Activated naive CD8-positive, alpha-beta T cell treated with anti-CD3 and anti-CD28 coated beads, Interleukin-2, amount 50 U/mL, for 16 hours (primary cell): ENCODE data around the gene SYCP3.
A peak's percentile ranks its signal among the peaks of the same experiment; 100 is the strongest.

Experiments
- DNase-seq: peaks from one replicate; pipeline ENCODE4 v3.0.0-alpha.2; 2020; ENCODE audit warnings: low read depth, low spot score

The SYCP3 gene

DNA sequence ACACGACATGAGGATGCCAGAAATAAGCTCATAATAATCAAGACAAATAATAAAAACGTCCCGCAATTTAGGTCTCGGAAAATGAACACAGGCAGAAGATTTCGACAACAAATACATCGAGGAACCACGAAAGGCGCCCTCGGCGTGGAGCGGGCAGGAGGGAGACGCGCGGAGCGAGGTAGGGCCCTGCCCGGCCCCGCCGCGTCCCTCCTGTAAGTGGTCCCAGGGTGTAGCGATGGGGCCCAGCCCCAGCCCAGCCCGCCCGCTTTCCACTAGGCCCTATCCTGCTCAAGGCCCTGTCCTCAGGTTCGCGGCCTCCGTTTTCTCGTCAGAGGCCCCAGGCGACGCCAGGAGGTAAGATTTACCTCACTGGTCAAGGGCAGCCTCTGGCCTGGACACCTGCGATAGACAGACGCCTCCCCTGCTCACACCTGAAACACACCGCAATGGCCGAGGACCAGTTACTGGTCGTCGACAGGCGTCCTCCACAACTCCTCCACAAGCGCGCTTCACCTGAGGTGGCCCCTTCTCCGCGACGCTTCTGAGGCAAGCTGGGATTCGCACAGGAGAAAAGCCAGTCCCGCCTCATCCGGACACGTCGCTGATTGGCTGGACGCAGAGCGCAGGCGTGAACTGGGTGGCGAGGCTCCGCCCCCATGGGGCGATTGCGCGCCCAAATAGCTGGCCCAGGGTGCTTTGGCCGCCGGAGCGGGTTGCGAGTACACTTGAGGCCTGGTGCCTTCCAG is at the start of gene SYCP3:
Gene SYCP3, minus strand, starts transcription at position 543 of the 746 bp plus-strand sequence. CDS start 1,527 bp downstream, outside the sequence.
- DNase-seq: no peak

DNA sequence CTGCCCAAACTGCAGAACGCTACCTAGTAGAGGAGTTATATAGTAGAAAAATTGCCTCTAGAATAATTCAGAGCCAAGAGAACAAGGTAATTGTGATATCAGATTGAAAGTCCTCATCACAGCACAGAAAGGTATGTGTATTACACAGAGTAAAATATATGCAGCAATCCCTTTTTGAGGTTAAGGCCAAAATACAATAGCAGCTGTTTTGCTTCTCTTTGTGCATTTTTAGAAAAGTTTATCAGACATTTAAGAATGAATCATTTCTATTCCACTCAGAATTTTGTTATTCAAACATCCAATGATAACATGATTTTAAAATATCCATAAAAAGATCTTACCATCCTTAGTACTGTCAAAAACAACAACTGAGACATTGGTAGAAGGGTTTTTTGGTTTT is 46.4 kb upstream of the SYCP3 start:
- DNase-seq: no peak

DNA sequence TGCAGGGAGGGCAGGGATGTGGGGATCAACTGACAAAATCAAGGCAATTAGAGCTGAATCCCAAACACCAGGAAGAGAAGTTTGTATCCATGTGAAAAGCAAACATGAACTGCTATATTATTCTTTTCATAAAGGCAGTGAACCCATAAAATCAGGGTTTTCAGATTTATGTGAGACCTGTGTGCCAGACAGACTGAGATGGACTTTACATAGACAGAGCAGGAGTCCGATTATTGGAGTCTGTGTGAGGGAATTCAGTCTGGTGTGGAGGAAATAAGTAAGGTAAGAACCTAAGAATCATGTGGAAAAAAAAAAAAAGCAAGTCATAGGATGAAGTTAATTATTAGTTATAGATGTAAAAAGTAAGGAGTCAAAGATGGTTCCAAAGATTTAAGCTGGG is 45.1 kb upstream of the SYCP3 start:
- no peak for DNase-seq

DNA sequence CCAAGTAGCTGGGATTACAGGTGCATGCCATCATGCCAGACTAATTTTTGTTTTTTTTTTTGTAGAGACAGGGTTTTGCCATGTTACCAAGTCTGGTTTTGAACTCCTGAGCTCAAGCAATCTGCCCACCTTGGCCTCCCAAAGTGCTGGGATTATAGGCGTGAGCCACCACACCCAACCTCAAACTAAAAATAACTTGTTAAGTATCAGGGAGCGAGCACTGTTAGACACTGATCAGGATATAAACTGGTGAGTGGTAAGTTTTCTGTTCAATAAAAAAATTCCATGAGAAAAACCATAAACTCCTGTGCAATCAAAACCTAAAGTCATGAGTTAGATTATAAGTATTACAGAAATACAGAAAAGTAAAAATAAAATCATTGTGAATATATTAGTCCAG is 44.6 kb upstream of the SYCP3 start:
- DNase-seq: no peak

DNA sequence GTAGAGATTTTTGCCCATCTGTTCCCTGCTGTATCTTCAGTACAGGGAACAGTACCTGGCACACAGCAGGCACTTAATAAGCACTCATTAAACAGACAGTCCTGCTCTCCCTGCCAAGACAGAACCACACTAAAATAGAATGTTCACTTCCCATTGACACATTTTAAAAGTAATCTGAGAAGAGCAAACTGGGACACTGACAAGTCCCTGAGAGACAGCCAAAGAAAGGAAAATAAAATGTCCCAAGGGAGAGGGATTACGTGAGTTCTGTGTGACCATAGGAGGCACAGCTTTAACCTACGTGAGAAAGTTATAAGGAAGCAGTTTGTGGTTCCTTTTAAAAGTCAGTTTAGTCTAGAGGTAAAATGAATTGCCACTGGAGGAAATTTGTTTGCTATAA is 43.9 kb upstream of the SYCP3 start:
- DNase-seq: no peak

DNA sequence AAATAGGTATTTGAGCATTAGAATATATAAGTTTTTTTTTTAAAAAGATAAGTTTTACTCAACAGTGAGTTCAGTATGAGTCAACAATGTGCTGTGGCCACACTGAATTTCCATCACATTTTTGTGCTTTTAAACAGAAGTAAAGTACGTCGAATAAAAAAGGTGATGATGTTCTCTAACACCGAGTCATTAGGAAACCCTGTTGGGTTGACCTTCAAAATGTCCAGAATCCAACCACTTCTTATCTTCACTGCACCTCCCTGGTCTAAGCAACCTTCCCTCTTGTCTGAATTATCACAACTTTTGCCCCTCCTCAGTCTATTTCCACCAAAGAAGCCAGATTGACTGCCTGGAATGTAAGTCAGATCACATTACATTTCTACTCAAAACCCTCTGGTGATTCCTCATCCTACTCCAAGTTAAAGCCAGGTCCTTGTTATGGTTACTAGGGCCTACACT is 43.0 kb upstream of the SYCP3 start:
- DNase-seq: no peak

DNA sequence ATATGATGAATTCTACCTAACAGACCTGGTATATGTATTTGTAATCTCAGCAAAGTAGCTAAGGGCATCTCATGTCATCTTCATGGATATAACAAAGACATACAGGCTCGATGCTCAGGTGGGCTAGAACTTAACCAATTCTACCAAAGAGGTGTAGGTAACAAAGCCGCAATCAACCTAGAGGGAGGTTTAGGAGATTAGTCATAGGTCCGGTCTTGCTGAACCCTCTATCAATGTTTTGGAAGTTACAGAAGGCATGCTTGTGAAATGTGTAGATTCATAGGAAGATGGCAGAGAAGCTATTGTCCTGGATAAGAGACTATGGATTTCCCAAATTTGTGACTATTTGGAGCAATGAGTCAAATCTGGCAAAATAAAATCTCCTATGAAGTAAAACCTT is 42.6 kb upstream of the SYCP3 start:
- DNase-seq: no peak

DNA sequence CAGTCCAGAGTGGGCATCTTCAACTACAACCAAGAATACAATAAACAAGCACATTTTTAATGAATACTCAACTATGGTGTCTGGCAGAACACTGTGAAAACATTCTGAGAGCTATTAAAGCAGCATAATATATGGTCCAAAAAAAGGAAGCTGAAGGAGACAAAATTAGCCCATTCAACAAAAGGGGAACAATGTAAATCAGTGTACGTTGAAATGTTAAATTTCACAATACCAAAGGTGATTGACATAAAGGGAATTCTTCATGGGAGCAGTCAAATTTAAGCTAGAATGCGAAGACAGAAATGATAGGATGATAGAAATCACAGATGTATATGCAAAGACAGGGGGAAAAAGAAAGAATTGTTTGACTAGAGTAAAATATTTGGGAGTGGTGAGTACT is 41.3 kb upstream of the SYCP3 start:
- no peak for DNase-seq

DNA sequence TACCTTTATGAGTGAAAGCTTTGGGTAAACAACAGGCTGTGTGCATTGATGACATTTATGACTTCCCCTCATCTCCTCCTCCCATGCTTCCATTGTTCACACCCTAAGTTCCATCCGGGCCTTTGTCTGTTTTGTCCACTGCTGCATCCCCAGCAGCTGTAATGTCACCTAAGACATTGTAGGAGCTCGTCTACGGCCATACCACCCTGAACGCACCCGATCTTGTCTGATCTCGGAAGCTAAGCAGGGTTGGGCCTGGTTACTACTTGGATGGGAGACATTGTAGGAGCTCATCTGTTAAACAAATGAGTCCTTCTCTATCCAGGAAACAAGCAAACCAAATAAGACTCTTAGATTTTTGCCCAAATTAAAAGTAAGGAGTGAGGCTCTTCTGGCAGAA is 40.4 kb upstream of the SYCP3 start:
- no peak for DNase-seq

DNA sequence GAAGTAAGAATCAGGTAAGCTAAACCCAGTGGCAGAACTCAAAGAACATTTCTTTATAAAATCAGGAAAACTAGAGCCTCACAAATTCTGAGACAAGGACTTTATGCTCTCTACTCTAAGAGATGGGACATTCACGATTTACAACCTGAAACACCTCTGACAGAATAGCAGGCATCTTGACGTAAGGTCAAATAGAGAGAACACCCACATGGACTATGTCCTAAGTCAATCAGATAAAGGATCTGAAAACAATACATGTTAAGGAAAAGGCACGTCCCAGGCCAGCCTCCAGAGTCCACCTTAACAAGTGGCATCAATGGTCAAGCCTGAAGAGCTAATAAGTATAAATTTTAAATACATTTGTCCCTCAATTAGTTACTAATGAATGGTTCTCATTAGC is 39.9 kb upstream of the SYCP3 start:
- no peak for DNase-seq

DNA sequence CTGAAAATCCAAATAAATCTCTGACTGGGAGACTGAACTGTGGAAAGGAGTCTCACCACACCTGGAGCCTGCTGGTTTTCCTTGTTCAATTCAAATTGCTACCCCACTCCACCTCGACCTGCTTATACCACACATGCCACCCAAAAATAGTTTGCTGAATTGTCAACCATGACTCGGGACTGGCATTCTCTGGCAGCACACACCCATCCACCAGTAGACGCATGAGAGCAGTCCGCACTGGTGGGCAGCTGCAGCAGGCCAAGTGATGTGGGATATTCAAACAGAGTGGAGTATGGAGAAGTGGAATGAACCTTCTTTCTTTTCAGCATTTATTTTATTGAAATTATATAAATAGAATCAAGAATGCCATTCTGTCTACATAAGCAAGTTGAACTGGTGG is 38.7 kb upstream of the SYCP3 start:
- no peak for DNase-seq

DNA sequence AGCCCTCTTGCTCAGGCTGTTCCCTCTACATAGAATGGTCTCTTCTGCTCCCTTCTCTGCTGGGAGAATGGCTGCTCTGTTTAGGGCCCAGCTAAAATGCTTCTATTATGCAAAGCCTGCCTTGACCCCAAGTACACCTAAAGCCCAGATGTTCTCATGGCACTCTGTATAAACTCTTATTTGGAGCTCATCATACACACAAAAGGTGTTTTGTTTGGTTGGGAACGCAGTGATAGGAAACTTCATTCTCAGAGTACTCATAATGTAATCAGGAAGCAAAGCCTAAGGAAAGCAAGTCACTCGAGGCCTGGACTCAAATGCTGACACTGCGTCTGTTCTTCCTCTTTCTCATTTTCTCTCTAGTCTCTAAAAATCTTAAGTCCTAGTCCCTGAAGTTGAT is 38.2 kb upstream of the SYCP3 start:
- DNase-seq: no peak

DNA sequence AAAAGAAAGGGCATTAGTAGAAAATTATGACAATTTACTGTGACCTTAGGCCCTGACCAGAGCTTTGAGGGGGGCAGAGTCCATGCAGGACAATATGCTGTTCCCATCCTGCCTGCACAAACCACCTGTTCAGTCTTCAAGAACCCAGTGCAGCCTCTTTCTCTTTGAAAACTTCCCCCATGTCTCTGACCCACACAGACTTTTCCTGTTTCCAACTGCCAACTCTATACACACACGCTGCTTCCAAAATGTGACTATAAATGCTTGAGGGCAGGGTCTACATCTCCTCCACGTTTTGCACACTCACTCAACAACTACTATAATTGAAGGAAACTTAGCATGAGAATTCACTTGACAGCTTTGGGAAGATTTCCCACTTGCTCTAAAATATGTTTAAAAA is 36.6 kb upstream of the SYCP3 start:
- no peak for DNase-seq

DNA sequence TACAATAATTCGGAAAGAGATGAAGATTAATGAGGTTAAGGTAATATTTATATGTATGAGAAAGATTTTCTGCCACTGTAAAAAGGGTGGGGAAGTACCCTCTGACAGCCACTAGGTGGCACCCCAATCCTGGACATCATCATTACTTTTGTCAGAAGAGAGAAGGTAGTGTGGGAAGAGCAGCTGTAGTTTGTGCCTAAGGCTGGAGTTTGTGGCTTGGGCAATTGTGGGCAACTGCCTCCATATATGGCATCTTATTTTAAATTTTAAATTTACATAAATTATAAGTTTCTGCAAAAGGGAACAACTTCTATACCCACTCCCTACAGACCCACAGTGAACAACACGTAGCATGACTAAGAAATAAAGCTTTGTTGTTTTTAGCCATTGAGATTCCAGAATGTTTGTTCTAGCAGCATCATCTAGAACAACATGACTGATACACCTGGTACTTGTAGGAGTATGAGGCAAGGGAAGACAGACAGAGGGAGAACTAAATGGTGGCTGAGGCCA is 34.4 kb upstream of the SYCP3 start:
- DNase-seq: peak; percentile 14

DNA sequence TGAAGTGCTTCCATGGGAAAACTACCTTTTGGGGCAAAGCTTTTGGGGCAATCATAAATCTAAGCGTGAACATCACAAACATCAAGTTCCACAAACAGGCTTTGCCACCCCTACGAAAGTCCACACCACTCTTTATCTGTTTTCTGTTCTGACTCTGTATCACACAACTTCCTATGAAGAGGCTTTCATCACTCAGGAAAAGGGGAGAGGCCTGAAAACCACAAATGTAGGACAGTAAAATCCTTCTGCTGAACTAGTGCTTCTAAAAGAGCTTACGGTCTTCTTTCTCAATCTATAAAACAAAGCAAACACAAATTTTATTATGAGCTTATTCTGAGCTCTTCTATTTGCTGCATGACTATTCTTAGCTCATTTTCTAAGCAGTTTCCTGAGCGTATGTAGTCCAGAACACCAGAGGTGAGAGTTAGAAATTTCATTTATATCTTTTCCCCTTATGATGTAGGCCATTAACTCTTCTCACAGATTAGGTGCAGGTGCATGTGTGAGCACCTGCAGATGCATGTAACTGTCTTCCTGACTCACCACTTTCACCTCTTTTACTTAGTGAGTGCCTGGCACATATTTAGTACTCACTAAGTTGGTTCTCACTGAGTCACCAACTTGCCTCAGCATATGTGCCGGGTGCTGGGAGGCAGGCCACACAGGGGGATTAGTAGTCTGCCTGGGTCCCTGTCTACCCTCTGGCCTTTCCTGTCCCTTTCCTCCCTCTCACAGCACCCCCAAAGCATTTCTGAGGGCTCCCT is 32.9 kb upstream of the SYCP3 start:
- DNase-seq: no peak

DNA sequence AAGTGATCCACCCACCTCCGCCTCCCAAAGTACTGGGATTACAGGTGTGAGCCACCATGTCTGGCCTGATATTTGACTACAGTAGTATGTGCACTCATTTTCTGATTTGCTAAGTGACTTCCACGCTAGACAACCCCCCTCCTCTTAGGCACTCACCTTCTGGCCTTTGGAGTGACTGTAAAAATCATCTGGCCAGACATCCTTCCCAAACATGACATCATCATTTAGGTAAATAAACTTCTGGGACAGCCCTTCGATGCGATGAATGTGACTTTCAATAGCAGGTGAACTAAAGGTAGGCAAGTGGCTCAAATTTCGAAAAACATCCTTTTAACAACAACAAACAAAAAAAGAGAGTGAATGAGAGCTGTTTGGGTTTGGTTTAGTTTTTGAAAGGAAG is 30.6 kb upstream of the SYCP3 start:
- DNase-seq: no peak

DNA sequence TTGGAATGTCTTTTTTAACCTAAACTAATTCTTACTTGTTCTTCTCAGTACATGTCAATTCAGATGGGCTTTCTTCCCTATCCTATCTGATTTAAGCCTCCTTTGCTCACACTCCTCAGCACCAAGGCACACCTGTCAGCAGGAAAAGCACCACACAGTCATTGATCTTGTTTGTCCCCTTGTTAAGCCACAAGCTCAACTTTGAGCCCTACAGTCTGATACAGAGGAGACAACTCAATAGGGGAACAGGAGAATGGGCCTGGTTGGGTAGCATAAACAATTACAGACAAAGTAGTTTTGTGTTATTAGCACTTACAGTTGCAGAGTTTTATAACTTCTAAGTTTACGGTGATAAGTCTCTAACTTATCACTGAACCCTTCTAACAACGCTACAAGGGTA is 29.5 kb upstream of the SYCP3 start:
- DNase-seq: no peak

DNA sequence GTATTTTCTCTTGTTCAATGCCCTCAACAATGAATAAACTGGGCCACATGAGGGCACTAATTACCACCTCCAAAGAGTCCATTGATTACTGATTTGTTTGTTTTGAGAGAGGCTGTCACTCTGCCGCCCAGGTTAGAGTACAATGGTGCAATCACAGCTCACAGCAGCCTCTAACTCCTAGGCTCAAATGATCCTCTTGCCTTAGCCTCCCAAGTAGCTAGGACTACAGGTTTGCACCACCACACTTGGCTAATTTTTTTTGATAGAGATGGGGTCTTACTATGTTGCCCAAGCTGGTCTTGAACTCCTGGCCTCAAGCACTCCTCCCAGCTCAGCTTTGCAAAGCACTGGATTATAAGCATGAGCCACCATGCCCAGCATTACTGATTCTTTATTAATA is 28.3 kb upstream of the SYCP3 start:
- DNase-seq: no peak

DNA sequence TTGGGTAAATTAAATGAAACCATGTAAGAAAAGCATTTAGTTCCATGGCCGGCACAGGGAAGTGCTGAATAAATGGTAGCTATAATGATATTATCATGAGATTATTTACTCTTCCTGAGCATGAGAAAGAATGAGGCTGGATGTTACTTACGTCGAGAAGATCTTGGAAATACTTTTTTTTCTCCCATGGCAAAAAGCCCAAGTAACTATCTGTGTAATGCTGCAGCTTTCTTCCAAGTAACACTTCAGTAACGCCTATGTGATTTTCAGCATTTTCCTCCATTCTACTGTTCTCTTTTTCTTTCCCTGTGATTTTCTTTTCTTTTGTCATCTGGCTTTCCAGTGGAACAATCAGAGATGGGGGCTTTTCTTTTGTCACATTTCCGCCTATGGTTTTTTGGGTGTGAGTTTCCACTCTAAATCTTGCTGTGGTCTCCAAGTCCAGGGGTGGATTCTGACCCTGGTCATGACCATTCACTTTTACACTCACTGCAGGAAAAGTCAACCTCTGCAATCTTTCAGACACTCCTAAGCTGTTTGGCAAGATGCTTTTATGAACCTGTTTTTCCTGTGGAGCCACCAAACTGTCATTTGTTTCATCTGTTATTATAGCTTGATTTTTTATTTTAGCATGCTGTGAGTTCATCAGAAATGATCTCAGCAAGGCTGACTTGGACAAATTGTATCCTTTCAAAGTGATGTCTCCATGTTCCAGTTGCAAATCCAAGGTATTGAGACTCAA is 25.0 kb upstream of the SYCP3 start:
- DNase-seq: no peak

DNA sequence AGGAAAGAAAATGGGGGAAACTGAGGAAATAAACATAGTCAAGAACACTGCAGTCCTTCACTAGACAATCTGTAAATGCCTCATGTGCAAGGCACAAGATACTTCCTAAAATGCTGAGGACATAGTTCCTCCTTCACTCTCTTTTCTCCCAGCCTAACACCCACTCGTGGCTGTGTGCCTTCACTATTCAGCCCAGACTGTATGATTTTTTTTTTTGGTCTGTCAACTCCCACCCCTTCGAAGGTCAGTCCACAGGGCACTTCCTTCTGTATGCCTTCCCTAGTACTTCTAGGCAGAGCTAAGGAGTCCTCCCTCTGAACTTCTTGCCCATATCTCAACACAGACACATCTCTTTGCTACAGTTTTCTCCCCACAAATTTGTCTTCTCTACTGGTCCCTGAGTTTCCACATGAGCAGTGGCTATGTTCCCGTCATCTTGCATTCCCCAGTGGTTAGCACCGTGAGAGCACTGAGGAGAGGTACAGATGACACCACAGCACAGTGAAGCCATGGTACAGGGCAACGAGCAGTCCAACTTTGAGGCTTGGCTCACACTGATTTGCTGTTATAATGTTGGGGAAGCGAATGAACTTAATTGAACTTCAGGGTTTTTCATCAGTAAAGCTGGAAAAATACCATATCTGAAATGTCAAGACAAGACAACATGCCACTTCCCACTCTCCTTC is 24.1 kb upstream of the SYCP3 start:
- no peak for DNase-seq

DNA sequence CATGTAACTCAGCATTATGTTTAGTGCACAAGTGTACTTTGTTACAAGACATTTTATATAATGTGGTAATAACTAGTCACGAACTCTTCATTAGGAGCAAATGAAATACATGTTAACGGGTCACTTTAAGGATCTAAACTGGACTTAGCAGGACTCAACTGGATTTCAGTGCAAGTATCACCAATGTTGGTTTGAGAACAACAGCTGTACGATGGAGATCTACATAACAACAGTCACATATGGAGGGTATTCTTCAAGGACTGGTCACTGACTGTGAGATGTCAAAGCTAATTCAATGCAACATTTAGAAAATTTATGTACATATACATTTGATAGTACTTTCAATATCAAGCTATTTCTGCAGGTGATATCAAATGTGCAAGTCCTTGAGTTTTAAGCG is 22.5 kb upstream of the SYCP3 start:
- no peak for DNase-seq

DNA sequence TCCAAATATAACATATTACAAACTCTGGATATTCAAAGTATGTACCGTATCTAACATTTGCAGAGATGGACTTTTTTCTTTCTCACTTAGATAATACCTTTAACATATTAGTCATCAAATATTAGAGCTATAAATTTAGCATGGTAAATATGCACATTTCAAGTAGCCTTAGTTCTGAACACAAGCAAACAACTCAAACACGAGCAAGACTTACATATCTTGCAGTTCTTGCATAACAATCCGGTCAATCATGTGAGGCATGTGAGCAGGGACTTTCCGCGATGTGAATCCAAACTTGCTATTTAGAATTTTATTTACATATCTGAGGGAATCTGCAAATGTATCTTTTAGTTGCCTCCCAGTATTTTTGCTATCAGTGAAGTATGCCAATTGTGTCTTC is 22.1 kb upstream of the SYCP3 start:
- DNase-seq: no peak
